Measurements from ENCODE around the gene DNM3. TPM values are rescaled to one million over a fixed set of nuclear protein-coding genes. Genes with fewer than 3 reads are reported as not detected.

DNM3 gene
- polyA plus RNA-seq, 1 donor (not counting 4 experiments of a cell fraction or from before 2014, with no cell fraction given): 2.0 TPM

- H4K20me1 ChIP-seq (ENCODE audit: control insufficient read depth, extremely low read depth, insufficient read depth, low read length): no peaks in the 10 kb centered on the region
- H3K4me2 ChIP-seq (ENCODE audit: control insufficient read depth, extremely low read depth, insufficient read depth, low read depth, low read length): no peak overlapping the region
- H3K4me1 ChIP-seq (ENCODE audit: control insufficient read depth, extremely low read depth, insufficient read depth, low read length): peaks cover 24% of the 10 kb centered on the region
- no peak overlapping the region for H3K4me3 ChIP-seq (ENCODE audit: control insufficient read depth in 2 of 3, extremely low read depth in 1 of 3, insufficient read depth in 2 of 3, low read depth in 1 of 3, low read length in 3 of 3)
- no peak overlapping the region for H2AFZ ChIP-seq (ENCODE audit: control insufficient read depth, low read length)
- FAIRE-seq: no peak
- no peak for DNase-seq (ENCODE audit: low read depth, low spot score)
- no peaks in the 10 kb centered on the region for H3K27me3 ChIP-seq (ENCODE audit: control insufficient read depth, extremely low read depth, insufficient read depth, low read length)
- dilution Hi-C loops (cut with MboI; ENCODE audit: extremely low pct_ligation_motif_present, low sequenced_read_pairs): no loop called here
- H3K9me3 ChIP-seq (ENCODE audit: control insufficient read depth, low read depth, low read length): no peaks in the 10 kb centered on the region
- no peaks in the 10 kb centered on the region for H3K36me3 ChIP-seq (ENCODE audit: control insufficient read depth in 2 of 2, extremely low read depth in 1 of 2, insufficient read depth in 2 of 2, low read length in 2 of 2)
- H3K9ac ChIP-seq (ENCODE audit: control insufficient read depth, extremely low read depth, insufficient read depth, low read length): no peak overlapping the region
- H3K27ac ChIP-seq (ENCODE audit: control insufficient read depth, insufficient read depth, low read length): no peak overlapping the region
- H3K79me2 ChIP-seq (ENCODE audit: control insufficient read depth, insufficient read depth, low read length): no peaks in the 10 kb centered on the region
- TF ChIP-seq, protein P1, sequence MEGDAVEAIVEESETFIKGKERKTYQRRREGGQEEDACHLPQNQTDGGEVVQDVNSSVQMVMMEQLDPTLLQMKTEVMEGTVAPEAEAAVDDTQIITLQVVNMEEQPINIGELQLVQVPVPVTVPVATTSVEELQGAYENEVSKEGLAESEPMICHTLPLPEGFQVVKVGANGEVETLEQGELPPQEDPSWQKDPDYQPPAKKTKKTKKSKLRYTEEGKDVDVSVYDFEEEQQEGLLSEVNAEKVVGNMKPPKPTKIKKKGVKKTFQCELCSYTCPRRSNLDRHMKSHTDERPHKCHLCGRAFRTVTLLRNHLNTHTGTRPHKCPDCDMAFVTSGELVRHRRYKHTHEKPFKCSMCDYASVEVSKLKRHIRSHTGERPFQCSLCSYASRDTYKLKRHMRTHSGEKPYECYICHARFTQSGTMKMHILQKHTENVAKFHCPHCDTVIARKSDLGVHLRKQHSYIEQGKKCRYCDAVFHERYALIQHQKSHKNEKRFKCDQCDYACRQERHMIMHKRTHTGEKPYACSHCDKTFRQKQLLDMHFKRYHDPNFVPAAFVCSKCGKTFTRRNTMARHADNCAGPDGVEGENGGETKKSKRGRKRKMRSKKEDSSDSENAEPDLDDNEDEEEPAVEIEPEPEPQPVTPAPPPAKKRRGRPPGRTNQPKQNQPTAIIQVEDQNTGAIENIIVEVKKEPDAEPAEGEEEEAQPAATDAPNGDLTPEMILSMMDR (optimal IDR thresholded peaks at IDR 0.05 in 1 of 3, IDR thresholded peaks at IDR 0.05 in 1 of 3, conservative IDR thresholded peaks at IDR 0.05 in 1 of 3; ENCODE audit: extremely low read depth in 1 of 3, insufficient read depth in 2 of 3, low read length in 3 of 3): no peak
- TF ChIP-seq EZH2 (IDR thresholded peaks at IDR 0.05; ENCODE audit: low read length): no peak
- H3K9me1 ChIP-seq (ENCODE audit: control insufficient read depth, extremely low read depth, insufficient read depth, low read length): no peaks in the 10 kb centered on the region
Observed at GRCh38 chr1:172185211-172185610, 343.9 kb downstream of the DNM3 start.

- H4K20me1 ChIP-seq (ENCODE audit: control insufficient read depth, extremely low read depth, insufficient read depth, low read length): no peaks in the 10 kb centered on the region
- TF ChIP-seq, protein P1 (optimal IDR thresholded peaks at IDR 0.05 in 1 of 3, IDR thresholded peaks at IDR 0.05 in 1 of 3, conservative IDR thresholded peaks at IDR 0.05 in 1 of 3; ENCODE audit: extremely low read depth in 1 of 3, insufficient read depth in 2 of 3, low read length in 3 of 3): no peak
- TF ChIP-seq EZH2 (IDR thresholded peaks at IDR 0.05; ENCODE audit: low read length): no peak
- H3K36me3 ChIP-seq (ENCODE audit: control insufficient read depth in 2 of 2, extremely low read depth in 1 of 2, insufficient read depth in 2 of 2, low read length in 2 of 2): no peaks in the 10 kb centered on the region
- peaks cover 20% of the 10 kb centered on the region for H3K4me1 ChIP-seq (ENCODE audit: control insufficient read depth, extremely low read depth, insufficient read depth, low read length)
- H3K27me3 ChIP-seq (ENCODE audit: control insufficient read depth, extremely low read depth, insufficient read depth, low read length): no peaks in the 10 kb centered on the region
- H3K4me2 ChIP-seq (ENCODE audit: control insufficient read depth, extremely low read depth, insufficient read depth, low read depth, low read length): no peak overlapping the region
- no peaks in the 10 kb centered on the region for H3K9me1 ChIP-seq (ENCODE audit: control insufficient read depth, extremely low read depth, insufficient read depth, low read length)
- no peak overlapping the region for H3K27ac ChIP-seq (ENCODE audit: control insufficient read depth, insufficient read depth, low read length)
- H2AFZ ChIP-seq (ENCODE audit: control insufficient read depth, low read length): no peak overlapping the region
- H3K9me3 ChIP-seq (ENCODE audit: control insufficient read depth, low read depth, low read length): no peaks in the 10 kb centered on the region
- dilution Hi-C loops (cut with MboI; ENCODE audit: extremely low pct_ligation_motif_present, low sequenced_read_pairs): no loop called here
- no peak overlapping the region for H3K4me3 ChIP-seq (ENCODE audit: control insufficient read depth in 2 of 3, extremely low read depth in 1 of 3, insufficient read depth in 2 of 3, low read depth in 1 of 3, low read length in 3 of 3)
- FAIRE-seq: no peak
- no peak overlapping the region for H3K9ac ChIP-seq (ENCODE audit: control insufficient read depth, extremely low read depth, insufficient read depth, low read length)
- DNase-seq (ENCODE audit: low read depth, low spot score): no peak
- H3K79me2 ChIP-seq (ENCODE audit: control insufficient read depth, insufficient read depth, low read length): no peaks in the 10 kb centered on the region
Observed at GRCh38 chr1:172185996-172186395, 344.7 kb downstream of the DNM3 start.
